GM21526 (cell line): ENCODE data around the gene B9D2.

Experiments used
- ATAC-seq: cut with Tn5 transposase; IDR thresholded peaks from one replicate; pipeline ENCODE4 v1.9.1; 2021; ENCODE audit warnings: moderate library complexity; ENCODE audit not compliant: unreplicated experiment, low FRiP score

B9D2 gene

DNA sequence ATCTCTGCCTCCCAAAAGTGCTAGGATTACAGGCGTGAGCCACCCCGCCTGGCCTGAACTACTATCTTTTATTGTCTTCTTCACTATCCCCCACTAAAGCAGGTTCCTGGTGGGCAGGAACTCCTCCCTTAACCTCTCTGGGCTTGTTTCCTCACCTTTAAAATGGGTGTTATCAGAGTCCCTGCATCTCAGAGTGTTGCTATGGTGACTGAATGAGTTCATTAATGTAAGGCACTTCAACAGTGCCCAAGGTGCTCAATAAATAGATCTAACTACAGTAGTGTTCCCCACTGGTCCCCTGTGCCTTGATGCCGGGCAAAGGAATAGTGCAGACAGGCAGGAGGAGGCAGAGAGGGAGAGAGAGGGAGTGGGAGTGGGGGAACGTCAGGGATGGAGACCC, 33.5 kb downstream of the B9D2 start:
- no peak for ATAC-seq

DNA sequence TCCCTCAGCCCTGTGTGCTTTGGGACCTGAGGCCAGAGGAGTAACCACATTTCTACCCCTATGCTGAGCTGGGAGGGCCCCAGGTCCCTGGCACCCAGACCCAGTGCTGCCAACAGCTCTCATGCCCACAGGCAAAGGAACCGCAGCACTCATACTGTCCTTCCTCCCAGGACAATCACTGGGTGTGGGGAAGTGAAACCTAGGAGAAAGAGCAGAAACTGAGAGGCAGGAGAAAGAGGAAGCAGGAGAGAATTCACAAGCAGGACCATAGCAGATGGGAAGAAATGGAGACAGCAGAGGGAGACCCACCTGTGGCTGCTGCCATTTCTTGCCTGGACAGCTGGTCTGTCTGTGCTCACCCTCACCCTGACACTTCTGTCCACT, 35.1 kb downstream of the B9D2 start:
- ATAC-seq: no peak

GRCh38 chr19:41328157-41328841, 35.6 kb downstream of the B9D2 start:
- ATAC-seq: no peak

DNA sequence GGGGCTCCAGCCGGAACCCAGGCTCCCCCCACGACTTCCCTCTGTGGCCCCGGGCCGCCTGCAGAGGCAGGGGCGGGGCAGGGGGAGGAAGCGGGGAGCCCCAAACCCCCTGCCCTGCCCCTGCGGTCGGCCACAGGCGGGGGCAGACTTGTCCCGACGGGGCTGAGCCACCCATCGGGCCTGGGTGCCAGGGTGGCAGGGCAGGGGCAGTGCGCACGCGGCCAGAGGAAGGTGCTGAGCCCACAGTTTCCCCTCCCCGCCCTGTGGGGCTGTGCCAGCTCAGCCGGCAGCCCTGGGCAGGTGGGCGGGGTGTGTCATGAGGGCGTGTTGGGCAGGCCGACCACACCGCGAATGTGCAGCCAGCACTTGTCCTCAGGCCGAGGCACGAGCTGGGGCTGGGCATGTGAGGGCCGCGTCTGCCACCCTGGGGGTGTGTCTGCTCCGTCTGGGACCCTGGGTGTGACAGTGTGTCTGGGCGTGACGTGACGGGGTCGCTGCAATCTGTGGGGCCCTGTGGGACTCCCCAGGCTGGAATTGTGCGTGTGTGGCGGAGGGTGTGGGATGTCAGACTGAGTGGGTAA, 36.3 kb downstream of the B9D2 start:
- ATAC-seq: no peak

DNA sequence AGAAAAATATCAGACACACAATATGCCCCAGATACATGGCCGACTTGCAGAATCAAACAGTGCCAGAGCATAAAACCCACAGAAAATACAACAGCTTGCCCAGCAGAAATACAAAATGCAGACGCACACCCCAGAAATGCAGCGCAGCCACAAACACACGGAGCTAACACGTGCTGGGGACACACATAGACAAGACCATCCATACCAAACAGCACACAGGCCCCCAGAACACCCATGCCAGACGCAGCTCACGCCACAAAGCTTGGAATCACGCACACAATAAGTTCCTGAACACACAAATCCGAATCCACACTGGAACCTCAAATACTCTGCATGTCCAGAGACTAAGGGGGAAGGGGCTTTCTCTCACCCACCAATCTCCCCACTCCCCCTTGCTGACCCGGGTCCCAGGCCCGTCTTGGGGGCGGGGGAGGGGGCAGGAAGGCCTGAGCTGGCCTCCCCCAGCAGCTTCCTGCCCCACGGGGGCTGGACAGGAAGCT, 36.8 kb downstream of the B9D2 start:
- ATAC-seq: no peak

GRCh38 chr19:41325947-41326706, 37.8 kb downstream of the B9D2 start:
- ATAC-seq: no peak

DNA sequence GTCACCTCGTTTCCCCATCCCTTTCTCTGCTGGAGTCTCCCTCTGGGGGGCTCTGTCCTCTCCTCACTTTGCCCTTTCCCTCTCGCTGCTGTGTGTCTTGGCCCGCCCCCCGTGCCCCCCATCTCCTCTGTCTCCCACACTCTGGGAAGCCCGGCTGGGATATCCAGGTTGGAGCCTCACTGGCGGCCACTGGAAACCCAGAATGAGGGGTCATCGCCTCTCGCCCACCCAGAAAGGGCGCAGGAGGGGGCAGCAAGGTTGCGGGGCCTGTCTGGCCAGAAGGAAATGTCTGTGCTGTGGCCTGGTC, 38.4 kb downstream of the B9D2 start:
- no peak for ATAC-seq

GRCh38 chr19:41324921-41325639, 38.9 kb downstream of the B9D2 start:
- ATAC-seq: no peak

GRCh38 chr19:41324231-41324702, 39.7 kb downstream of the B9D2 start:
- no peak for ATAC-seq

GRCh38 chr19:41323430-41324125, 40.4 kb downstream of the B9D2 start:
- ATAC-seq: no peak

DNA sequence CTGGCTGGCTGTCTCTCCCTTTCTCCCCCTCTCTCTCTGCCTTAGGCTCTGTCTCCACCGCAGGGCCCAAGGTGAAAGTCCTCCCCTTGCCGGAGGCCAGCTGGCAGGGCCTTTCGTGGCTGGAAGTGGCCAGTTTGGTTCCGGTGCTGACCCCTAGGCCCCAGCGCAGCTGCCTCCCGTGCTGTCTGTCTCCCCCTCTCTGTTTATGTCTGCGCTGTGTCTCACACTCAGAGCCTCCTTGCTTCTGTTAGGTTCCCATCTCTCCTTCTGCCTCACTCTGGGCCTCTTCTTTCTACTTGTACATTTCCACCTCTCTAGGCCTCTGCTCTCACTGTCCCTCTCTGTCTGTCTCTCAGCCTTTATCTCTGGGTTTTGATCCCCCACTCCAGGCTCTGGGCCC, 40.9 kb downstream of the B9D2 start:
- no peak for ATAC-seq

GRCh38 chr19:41322451-41322850, 41.5 kb downstream of the B9D2 start:
- no peak for ATAC-seq

DNA sequence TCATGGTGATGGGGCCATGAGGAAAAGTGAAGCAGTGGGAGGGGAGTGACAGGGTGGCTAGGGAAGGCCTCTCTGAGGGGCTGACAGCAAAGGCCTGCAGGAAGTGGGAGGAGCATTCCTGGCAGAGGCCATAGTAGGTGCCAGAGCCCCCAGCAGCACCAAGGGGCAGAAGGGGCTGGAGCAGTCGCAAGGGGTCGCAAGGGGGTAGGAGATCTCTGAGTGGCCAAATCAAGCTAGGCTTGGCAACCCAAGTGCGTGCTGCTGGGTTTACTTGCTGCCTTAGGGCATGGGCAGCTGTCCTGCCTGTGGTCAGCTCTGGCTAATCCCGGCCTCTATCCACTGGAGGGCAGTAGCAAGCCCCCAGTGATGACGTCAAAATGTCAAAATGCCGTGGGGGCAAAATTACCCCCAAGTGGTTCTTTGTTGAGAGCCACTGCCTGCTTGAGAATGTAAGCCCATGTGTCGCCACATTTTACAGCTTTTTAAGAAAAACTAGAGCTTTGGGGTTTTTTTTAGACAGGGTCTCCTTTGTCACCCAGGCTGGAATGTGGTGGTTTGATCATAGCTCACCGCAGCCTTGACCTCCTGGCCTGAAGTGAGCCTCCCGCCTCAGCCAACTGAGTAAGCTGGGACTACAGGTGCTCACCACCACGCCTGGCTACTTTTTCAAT, 42.2 kb downstream of the B9D2 start:
- no peak for ATAC-seq

- ATAC-seq: no peak
These were observed 42.7 kb downstream of the B9D2 start for GRCh38 chr19:41321204-41321599.

- ATAC-seq: no peak
These were observed 43.4 kb downstream of the B9D2 start for GRCh38 chr19:41320568-41320967.

DNA sequence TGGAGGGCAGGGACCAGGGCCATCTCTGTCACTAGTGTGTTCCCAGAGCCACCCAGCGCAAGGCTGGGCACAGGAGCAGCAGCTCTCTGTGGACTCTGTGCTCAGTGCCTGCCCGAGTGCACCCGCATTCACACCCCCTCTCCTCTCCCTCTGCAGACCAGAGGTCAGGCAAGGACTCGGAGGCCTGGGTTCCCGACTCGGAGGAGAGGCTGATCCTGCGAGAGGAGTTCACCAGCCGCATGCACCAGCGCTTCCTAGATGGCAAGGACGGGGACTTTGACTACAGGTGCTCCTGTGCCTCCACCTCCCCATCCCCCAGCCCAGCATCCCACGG, 43.8 kb downstream of the B9D2 start:
- ATAC-seq: no peak

DNA sequence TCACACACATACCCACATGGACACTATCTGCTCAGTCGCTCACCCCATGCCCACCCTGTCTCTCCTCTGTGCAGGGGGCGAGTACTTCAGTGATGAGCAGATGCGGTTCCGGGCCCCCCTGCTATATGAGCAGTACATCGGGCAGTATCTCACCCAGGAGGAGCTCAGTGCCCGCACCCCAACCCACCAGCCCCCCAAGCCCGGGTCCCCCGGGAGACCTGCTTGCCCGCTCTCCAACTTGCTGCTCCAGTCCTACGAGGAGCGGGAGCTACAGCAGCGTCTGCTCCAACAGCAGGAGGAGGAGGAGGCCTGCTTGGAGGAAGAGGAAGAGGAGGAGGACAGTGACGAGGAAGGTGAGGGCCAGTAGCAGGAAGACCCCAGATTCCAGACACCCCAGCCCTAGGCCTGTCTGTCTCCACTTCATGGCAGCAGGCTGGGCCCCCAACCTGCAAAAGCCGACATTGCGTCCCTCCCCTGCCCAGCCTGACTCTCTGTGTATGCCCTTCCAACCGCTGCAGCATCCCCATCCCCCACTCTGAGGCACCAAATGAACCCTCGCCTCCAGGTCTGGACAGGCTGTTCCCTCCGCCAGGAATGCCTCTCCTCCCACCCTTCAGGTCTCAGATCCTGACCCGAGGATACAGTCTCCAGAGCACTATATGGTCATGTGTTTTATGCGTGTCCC, 44.3 kb downstream of the B9D2 start:
- ATAC-seq: no peak

DNA sequence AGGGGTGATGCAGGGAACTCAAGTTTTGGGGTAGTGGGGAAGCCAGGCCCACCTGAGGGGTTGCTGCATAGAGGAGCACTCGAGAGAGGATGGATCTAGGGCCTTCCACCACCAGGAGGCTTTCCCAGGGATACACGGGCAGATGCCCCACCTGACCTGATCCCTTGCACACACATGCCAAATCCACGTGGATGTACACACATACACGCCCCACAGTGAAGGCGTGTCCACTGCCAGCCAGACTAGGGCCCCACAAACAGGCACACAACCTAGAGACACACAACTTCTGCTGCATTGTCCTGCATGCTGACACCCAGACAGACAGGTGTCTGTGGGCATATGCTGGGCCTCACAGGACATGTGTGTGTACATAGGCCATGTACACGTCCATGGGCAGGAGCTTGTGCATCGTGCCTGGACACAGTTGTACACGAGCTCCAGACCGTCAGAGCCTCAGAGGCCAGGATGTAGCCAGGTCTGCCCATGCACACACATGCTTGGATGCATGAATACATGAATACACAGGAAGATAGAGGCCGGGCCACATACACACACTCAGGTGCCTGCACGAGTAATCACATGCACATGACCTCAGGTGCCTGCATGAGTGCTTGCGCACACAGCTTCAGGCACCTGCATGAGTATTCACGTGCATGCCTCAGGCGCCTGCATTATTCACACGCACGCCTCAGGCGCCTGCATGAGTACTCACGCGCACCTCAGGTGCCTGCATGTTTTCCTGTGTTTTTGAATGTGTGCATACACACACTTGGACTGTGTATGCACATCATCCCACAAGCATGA, 45.1 kb downstream of the B9D2 start:
- ATAC-seq: no peak
